GM13977 (cell line): Measurements from ENCODE around the gene SAMD5.

Source experiments
- DNase-seq: peaks from one replicate; pipeline ENCODE4 v3.0.0; 2012; ENCODE audit warnings: low spot score
- CTCF ChIP-seq: IDR thresholded peaks from 2 replicates; pipeline ENCODE4 v1.5.1; 2012; ENCODE audit warnings: mild to moderate bottlenecking, control low read depth; ENCODE audit not compliant: insufficient read depth; ENCODE audit errors: extremely low read depth, missing control alignments
- in situ Hi-C: fragments of 300-500 bp; cut with MboI; formaldehyde crosslinking; loops from one replicate; pipeline ENCODE4 v1.12.0; 2022; ENCODE audit warnings: low sequenced_read_pairs, low pct_unique_long_range_greater_than_20kb, mixed read lengths, inconsistent platforms; ENCODE audit not compliant: unreplicated experiment

The SAMD5 gene

GRCh38 chr6:147508042-147508865 lies at the start of gene SAMD5:
Gene SAMD5 (plus strand): TSS chr6:147508690. CDS start chr6:147508929, 239 bp downstream.
- in situ Hi-C loops, result no loop called here
- TF ChIP-seq CTCF, result no peak
- peak; percentile 68 for DNase-seq

- no peak for DNase-seq
- TF ChIP-seq CTCF, result no peak
- in situ Hi-C loops, result no loop called here
These were observed 48.7 kb upstream of the SAMD5 start for GRCh38 chr6:147459780-147460179.

GRCh38 chr6:147463651-147464050 lies 44.8 kb upstream of the SAMD5 start:
- TF ChIP-seq CTCF, result no peak
- no peak for DNase-seq
- in situ Hi-C loops, result no loop called here

- no peak for DNase-seq
- in situ Hi-C loops, result no loop called here
- TF ChIP-seq CTCF, result no peak
These were observed 41.1 kb upstream of the SAMD5 start for GRCh38 chr6:147467428-147467827.

- in situ Hi-C loops, result no loop called here
- no peak for DNase-seq
- no peak for TF ChIP-seq CTCF
These were observed 40.6 kb upstream of the SAMD5 start for GRCh38 chr6:147467886-147468285.

GRCh38 chr6:147468634-147469033 lies 39.9 kb upstream of the SAMD5 start:
- in situ Hi-C loops, result no loop called here
- DNase-seq, result no peak
- no peak for TF ChIP-seq CTCF
